K562 (cell line): ENCODE results near the gene ZBED4. TPM values are rescaled to one million over a fixed set of nuclear protein-coding genes. Genes with fewer than 3 reads are reported as not detected.

Experiments used
- ATAC-seq: fragments of 200-7000 bp; cut with Tn5 transposase; 3 replicates; pipeline ENCODE4 v1.9.1; 2020; ENCODE audit warnings: moderate library complexity
- BruUV-seq: library from RNA; stranded (reverse); fragments of 400-500 nt; replicated peaks from 2 replicates; lab custom pipeline; 2021; lab: Mats Ljungman, UMichigan
- CTCF ChIA-PET: fragments of 300-600 bp; formaldehyde crosslinking; extraction: SDS; loops from one replicate; lab custom pipeline; 2021; ENCODE audit warnings: low intra/inter-chr PET ratio; lab: Yijun Ruan, JAX
- POLR2A ChIA-PET: fragments of 300-600, 350-650 bp; sonication (Branson Sonifier 250); formaldehyde crosslinking; extraction: SDS; loops from one replicate; lab custom pipeline; 2021; ENCODE audit warnings: antibody characterized with exemption, inconsistent platforms; lab: Yijun Ruan, JAX
- DNase-seq, 4 experiments: peaks; one replicate each; pipeline versions ENCODE4 v3.0.0 to v3.0.0-alpha.2; 2011 to 2018; ENCODE audit warnings: low spot score in 3 of 4, mixed read lengths in 3 of 4; ENCODE audit errors: extremely low read depth in 1 of 4
- FAIRE-seq: peaks from 2 replicates; lab custom pipeline; 2011; peaks lifted over from hg19 to GRCh38; lab: Jason Lieb, UNC
- H2AFZ ChIP-seq: 2 replicates; pipeline ENCODE4 v1.6.0; 2011; ENCODE audit warnings: low read depth, low read length, control low read depth, inconsistent platforms
- H3K27ac ChIP-seq: fragments of 200-600 bp; 3 replicates; pipeline ENCODE4 v1.8.0; 2011; ENCODE audit warnings: low read depth, mild to moderate bottlenecking, control low read depth, inconsistent platforms, low read length, moderate library complexity, mixed read lengths; ENCODE audit errors: extremely low read depth
- H3K27me3 ChIP-seq, 2 experiments: fragments of 300-600 bp in 1 of 2; 2 replicates in 1 of 2; 3 replicates in 1 of 2; pipeline versions ENCODE4 v1.6.0 to v1.8.0; 2011; ENCODE audit warnings: inconsistent platforms in 2 of 2, low read length in 2 of 2, mild to moderate bottlenecking in 1 of 2, mixed read lengths in 1 of 2, moderate library complexity in 1 of 2; ENCODE audit not compliant: control insufficient read depth in 2 of 2, insufficient read depth in 2 of 2
- H3K36me3 ChIP-seq: fragments of 300-600 bp; 3 replicates; pipeline ENCODE4 v1.8.0; 2011; ENCODE audit warnings: mild to moderate bottlenecking, low read length, inconsistent platforms; ENCODE audit not compliant: control insufficient read depth, insufficient read depth
- H3K4me1 ChIP-seq, 2 experiments: fragments of 200-600 bp in 1 of 2; replicated peaks in 1 of 2; 2 replicates in 1 of 2; 3 replicates in 1 of 2; pipeline versions ENCODE4 v1.5.1 to v1.8.0; 2011; ENCODE audit warnings: inconsistent platforms in 2 of 2, low read length in 2 of 2, mild to moderate bottlenecking in 1 of 2, mixed read lengths in 1 of 2, moderate library complexity in 1 of 2; ENCODE audit not compliant: control insufficient read depth in 2 of 2, insufficient read depth in 2 of 2
- H3K4me2 ChIP-seq: 2 replicates; pipeline ENCODE4 v1.6.1; 2011; ENCODE audit warnings: low read length, control low read depth, inconsistent platforms, mixed read lengths; ENCODE audit not compliant: insufficient read depth
- H3K4me3 ChIP-seq: fragments of 200-600 bp; sonication (generic), shearing (Covaris generic); 2 replicates; pipeline ENCODE4 v1.5.1; 2016; ENCODE audit warnings: control low read depth, inconsistent platforms
- H3K79me2 ChIP-seq: fragments of 200-600 bp; 3 replicates; pipeline ENCODE4 v1.8.0; 2011; ENCODE audit warnings: low read length, inconsistent platforms; ENCODE audit not compliant: control insufficient read depth, insufficient read depth
- H3K9ac ChIP-seq, 2 experiments: 2 replicates each; pipeline versions ENCODE4 v1.6.0 to v1.6.1; 2011; ENCODE audit warnings: low read depth in 2 of 2, low read length in 2 of 2, control low read depth in 1 of 2, inconsistent platforms in 1 of 2, mild to moderate bottlenecking in 1 of 2, mixed read lengths in 1 of 2; ENCODE audit not compliant: insufficient read depth in 1 of 2
- H3K9me1 ChIP-seq: one replicate; pipeline ENCODE4 v1.6.0; 2011; ENCODE audit warnings: inconsistent platforms, mild to moderate bottlenecking, low read length, moderate library complexity; ENCODE audit not compliant: control insufficient read depth, insufficient read depth
- H3K9me3 ChIP-seq: replicated peaks from 2 replicates; pipeline ENCODE4 v1.5.1; 2011; ENCODE audit warnings: low read depth, low read length, inconsistent platforms; ENCODE audit not compliant: control insufficient read depth, insufficient read depth
- H4K20me1 ChIP-seq: replicated peaks from 2 replicates; pipeline ENCODE4 v1.6.1; 2011; ENCODE audit warnings: low read length, inconsistent platforms, mixed read lengths; ENCODE audit not compliant: control insufficient read depth, insufficient read depth
- ATF7 ChIP-seq: fragments of 450-650 bp; IDR thresholded peaks from 2 replicates; pipeline ENCODE4 v1.7.1; 2014; ENCODE audit warnings: mild to moderate bottlenecking, moderate library complexity
- CBFA2T3 ChIP-seq: fragments of 450-650 bp; IDR thresholded peaks from 2 replicates; pipeline ENCODE4 v1.6.1; 2017
- FOXJ3 ChIP-seq: sonication (generic); formaldehyde crosslinking; IDR thresholded peaks from 2 replicates; pipeline ENCODE4 v1.4.0; 2020; ENCODE audit warnings: mild to moderate bottlenecking, missing genetic modification reagents
- HMGXB4 ChIP-seq: sonication (generic); formaldehyde crosslinking; IDR thresholded peaks from 2 replicates; pipeline ENCODE4 v1.8.1; 2023; ENCODE audit warnings: mild to moderate bottlenecking, missing genetic modification reagents
- POLR2G ChIP-seq: fragments of 200-400 bp; formaldehyde crosslinking; IDR thresholded peaks from 2 replicates; pipeline ENCODE4 v1.6.1; 2017; ENCODE audit warnings: low read depth, mild to moderate bottlenecking, antibody characterized with exemption, low read length, moderate library complexity
- WGBS: fragments of 100-300 bp; shearing (Covaris generic); methylation state at CpG from one replicate; pipeline ENCODE4 v1.1.6; 2016; ENCODE audit warnings: low coverage, mixed read lengths; ENCODE audit not compliant: insufficient coverage; ENCODE audit errors: missing lambda C conversion rate; 5-methylcytosine and 5-hydroxymethylcytosine counted together
- in situ Hi-C: fragments of 300-500 bp; cut with MboI; formaldehyde crosslinking; loops from 4 replicates; pipeline ENCODE4 v1.15.0; 2018; ENCODE audit warnings: inconsistent platforms, mixed read lengths
- intact Hi-C: fragments of 100-400 bp; cut with micrococcal nuclease; formaldehyde crosslinking; loops from 2 replicates; pipeline ENCODE4 v1.14.2; 2022
- polyA plus RNA-seq, 8 experiments: library from polyadenylated mRNA; depleted of rRNA in 4 of 8; stranded (reverse) in 5 of 8; unstranded in 3 of 8; fragments of >200 nt; fragmentation: Nextera tagmentation in 2 of 8; fragmentation: Illumina TruSeq in 1 of 8; extraction: Ambion mirVana in 2 of 8; extraction: Trizol in 1 of 8; gene quantifications; 2 replicates each; pipeline versions ENCODE4 v1.2.1 to v1.2.3, GENCODE V29; 2011 to 2014; ENCODE audit warnings: inconsistent platforms in 1 of 8, missing spikeins in 1 of 8
- total RNA-seq, 7 experiments: library from RNA; depleted of rRNA in 6 of 7; stranded (reverse); fragments of >200 nt in 6 of 7; fragmentation: Illumina TruSeq in 2 of 7; extraction: Trizol in 2 of 7; gene quantifications; 2 replicates each; pipeline versions ENCODE4 v1.2.1 to v1.2.3, GENCODE V29; 2011 to 2021; ENCODE audit warnings: low replicate concordance in 1 of 7
- TF ChIP-seq, protein P1 (sequence below), 2 experiments: fragments of 450-650 bp; conservative IDR thresholded peaks; 2 replicates each; pipeline ENCODE4 v1.6.1; 2017; ENCODE audit warnings: mild to moderate bottlenecking in 2 of 2, moderate library complexity in 2 of 2

ZBED4 gene
- total and polyA plus RNA-seq, 9 of the 15 experiments (the other 6 are each of a cell fraction or from before 2014, with no cell fraction given), result 1.5 to 16.8 (median 7.4) TPM

DNA sequence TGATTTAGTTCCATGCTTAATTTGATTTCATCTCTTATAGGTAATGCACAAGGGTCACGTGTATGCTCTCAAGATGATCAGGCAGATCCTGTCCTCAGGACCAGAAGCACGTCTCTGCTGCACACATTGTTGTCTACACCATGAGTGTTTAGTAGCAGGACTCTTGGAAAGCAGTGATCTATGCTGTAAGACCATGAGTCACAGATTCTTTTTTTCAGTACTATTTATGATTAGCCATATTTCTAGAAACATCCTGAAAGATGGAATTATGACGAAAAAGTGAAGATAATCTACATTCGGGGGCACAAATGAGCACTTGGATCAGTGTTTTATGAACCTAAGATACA, 29.6 kb downstream of the ZBED4 start (continued):
- TF ChIP-seq, protein P1, sequence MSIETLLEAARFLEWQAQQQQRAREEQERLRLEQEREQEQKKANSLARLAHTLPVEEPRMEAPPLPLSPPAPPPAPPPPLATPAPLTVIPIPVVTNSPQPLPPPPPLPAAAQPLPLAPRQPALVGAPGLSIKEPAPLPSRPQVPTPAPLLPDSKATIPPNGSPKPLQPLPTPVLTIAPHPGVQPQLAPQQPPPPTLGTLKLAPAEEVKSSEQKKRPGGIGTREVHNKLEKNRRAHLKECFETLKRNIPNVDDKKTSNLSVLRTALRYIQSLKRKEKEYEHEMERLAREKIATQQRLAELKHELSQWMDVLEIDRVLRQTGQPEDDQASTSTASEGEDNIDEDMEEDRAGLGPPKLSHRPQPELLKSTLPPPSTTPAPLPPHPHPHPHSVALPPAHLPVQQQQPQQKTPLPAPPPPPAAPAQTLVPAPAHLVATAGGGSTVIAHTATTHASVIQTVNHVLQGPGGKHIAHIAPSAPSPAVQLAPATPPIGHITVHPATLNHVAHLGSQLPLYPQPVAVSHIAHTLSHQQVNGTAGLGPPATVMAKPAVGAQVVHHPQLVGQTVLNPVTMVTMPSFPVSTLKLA (conservative IDR thresholded peaks at IDR 0.05), result no peak
- no peak for TF ChIP-seq ATF7
- TF ChIP-seq HMGXB4 (CRISPR knock-in tag), result no peak
- no peak for TF ChIP-seq FOXJ3 (CRISPR knock-in tag)

DNA sequence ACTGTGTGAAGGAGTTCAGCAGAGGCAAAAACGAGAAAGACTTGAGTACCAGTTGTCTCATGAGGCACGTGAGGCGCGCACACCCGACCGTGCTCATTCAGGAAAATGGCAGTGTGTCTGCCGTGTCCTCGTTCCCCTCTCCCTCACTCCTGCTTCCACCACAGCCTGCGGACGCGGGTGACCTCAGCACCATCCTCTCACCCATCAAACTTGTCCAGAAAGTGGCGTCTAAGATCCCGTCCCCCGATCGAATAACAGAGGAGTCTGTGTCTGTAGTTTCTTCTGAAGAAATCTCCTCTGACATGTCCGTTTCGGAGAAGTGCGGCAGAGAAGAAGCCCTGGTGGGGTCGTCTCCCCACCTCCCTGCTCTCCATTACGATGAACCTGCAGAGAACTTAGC, 30.4 kb downstream of the ZBED4 start:
- H3K9me1 ChIP-seq, result no peaks in the 10 kb centered on the region
- H3K4me1 ChIP-seq, result peaks cover 0 to 4% of the 10 kb centered on the region in 2 experiments; a peak in 1 of 5 replicates
- H3K36me3 ChIP-seq, result peaks cover 51% of the 10 kb centered on the region; the same call in 2 of the 3 replicates
- TF ChIP-seq POLR2G (0 out of 2 replicates have a peak, but pooled peaks have one; percentile 5), CBFA2T3 (no peak)
- 89% methylated on average over 6 of the region's 20 CpGs for WGBS
- no peak overlapping the region for H3K27ac ChIP-seq
- H4K20me1 ChIP-seq, result no peaks in the 10 kb centered on the region
- BruUV-seq, result no TSS peak
- ATAC-seq (no peak), FAIRE-seq (no peak), DNase-seq (no peak)
- in situ Hi-C loops (no loop called here), intact Hi-C loops (no loop called here)
- H3K4me3 ChIP-seq, result no peak overlapping the region
- H2AFZ ChIP-seq, result no peak overlapping the region
- CTCF ChIA-PET, result no interaction called here
- POLR2A ChIA-PET, result interaction anchor here (0.6 kb wide), 1 partner anchor 59 kb away, joined by 3 read pairs; no protein-coding TSS in a partner anchor
- H3K9ac ChIP-seq, result no peak overlapping the region
- H3K27me3 ChIP-seq, result no peaks in the 10 kb centered on the region
- H3K79me2 ChIP-seq, result peaks cover 26% of the 10 kb centered on the region
- H3K9me3 ChIP-seq, result peaks cover 3% of the 10 kb centered on the region
- no peak overlapping the region for H3K4me2 ChIP-seq
